SK-N-SH (cell line): ENCODE results near the gene C1orf141. TPM values are rescaled to one million over a fixed set of nuclear protein-coding genes. Genes with fewer than 3 reads are reported as not detected.

Experiments
- CTCF ChIA-PET: fragments of 300-600, 350-600 bp; formaldehyde crosslinking; extraction: SDS; loops from one replicate; lab custom pipeline; 2021; lab: Yijun Ruan, JAX
- POLR2A ChIA-PET: fragments of 350-600 bp; sonication (Branson Sonifier 250); formaldehyde crosslinking; extraction: SDS; loops from one replicate; lab custom pipeline; 2020; ENCODE audit warnings: antibody characterized with exemption, inconsistent platforms; lab: Yijun Ruan, JAX
- DNase-seq: peaks from one replicate; pipeline ENCODE4 v3.0.0; 2012
- H2AFZ ChIP-seq: fragments of 200-600 bp; sonication (generic); 2 replicates; pipeline ENCODE4 v1.8.1; 2016; ENCODE audit warnings: antibody characterized with exemption, mild to moderate bottlenecking, low read depth
- H3F3A ChIP-seq: fragments of 200-600 bp; sonication (generic); replicated peaks from 2 replicates; pipeline ENCODE3; 2016; ENCODE audit warnings: antibody characterized with exemption, mild to moderate bottlenecking; ENCODE audit not compliant: insufficient read depth
- H3K27ac ChIP-seq, 2 experiments: fragments of 200-500 bp in 1 of 2; fragments of 200-600 bp in 1 of 2; sonication (Bioruptor generic) in 1 of 2; sonication (generic), shearing (Covaris generic) in 1 of 2; 2 replicates each; pipeline versions ENCODE4 v1.5.1 to v1.6.1; 2014 to 2016; ENCODE audit warnings: low read depth in 2 of 2, inconsistent platforms in 1 of 2, low read length in 1 of 2, mild to moderate bottlenecking in 1 of 2, mixed read lengths in 1 of 2
- H3K27me3 ChIP-seq: fragments of 200-600 bp; sonication (generic), shearing (Covaris generic); 2 replicates; pipeline ENCODE4 v1.6.1; 2016; ENCODE audit warnings: mixed run types; ENCODE audit not compliant: insufficient read depth
- H3K36me3 ChIP-seq, 2 experiments: fragments of 200-500 bp in 1 of 2; fragments of 200-600 bp in 1 of 2; sonication (Bioruptor generic) in 1 of 2; sonication (generic) in 1 of 2; replicated peaks in 1 of 2; 2 replicates each; pipeline versions ENCODE3 to v1.5.1; 2014 to 2016; ENCODE audit warnings: low read length in 1 of 2, mild to moderate bottlenecking in 1 of 2; ENCODE audit not compliant: insufficient read depth in 2 of 2, control insufficient read depth in 1 of 2
- H3K4me1 ChIP-seq, 2 experiments: fragments of 200-500 bp in 1 of 2; fragments of 200-600 bp in 1 of 2; sonication (Bioruptor generic) in 1 of 2; sonication (generic), shearing (Covaris generic) in 1 of 2; 2 replicates each; pipeline versions ENCODE4 v1.5.1 to v1.6.1; 2014 to 2016; ENCODE audit warnings: low read depth in 1 of 2, low read length in 1 of 2, mixed run types in 1 of 2; ENCODE audit not compliant: insufficient read depth in 2 of 2, control insufficient read depth in 1 of 2
- H3K4me2 ChIP-seq: fragments of 200-600 bp; sonication (generic), shearing (Covaris generic); 2 replicates; pipeline ENCODE4 v1.6.1; 2017; ENCODE audit warnings: mixed run types
- H3K4me3 ChIP-seq, 2 experiments: fragments of 200-500 bp in 1 of 2; fragments of 200-600 bp in 1 of 2; sonication (Bioruptor generic) in 1 of 2; sonication (generic), shearing (Covaris generic) in 1 of 2; 2 replicates each; pipeline versions ENCODE4 v1.5.1 to v1.8.1; 2014 to 2016; ENCODE audit warnings: low read depth in 2 of 2, inconsistent platforms in 1 of 2, low read length in 1 of 2, mild to moderate bottlenecking in 1 of 2, mixed read lengths in 1 of 2, moderate library complexity in 1 of 2
- H3K79me2 ChIP-seq: fragments of 200-600 bp; sonication (generic); 2 replicates; pipeline ENCODE4 v1.8.1; 2017; ENCODE audit warnings: mild to moderate bottlenecking; ENCODE audit not compliant: insufficient read depth
- H3K9ac ChIP-seq: fragments of 200-600 bp; sonication (generic); 2 replicates; pipeline ENCODE4 v1.6.1; 2017; ENCODE audit warnings: mixed run types
- H3K9me2 ChIP-seq: fragments of 200-600 bp; sonication (generic); 2 replicates; pipeline ENCODE4 v1.6.1; 2017; ENCODE audit warnings: mixed run types
- H3K9me3 ChIP-seq: fragments of 200-600 bp; sonication (generic); 2 replicates; pipeline ENCODE4 v1.6.1; 2017; ENCODE audit warnings: mixed run types, mild to moderate bottlenecking, moderate library complexity
- H4K20me1 ChIP-seq: fragments of 200-600 bp; sonication (generic); 2 replicates; pipeline ENCODE4 v1.6.1; 2017; ENCODE audit warnings: mild to moderate bottlenecking, mixed run types; ENCODE audit not compliant: insufficient read depth
- CTCF ChIP-seq: fragments of 200-600 bp; sonication (generic); IDR thresholded peaks from 2 replicates; pipeline ENCODE4 v1.6.1; 2017; ENCODE audit warnings: antibody characterized with exemption, mild to moderate bottlenecking, moderate library complexity
- ELF1 ChIP-seq: IDR thresholded peaks from 2 replicates; pipeline ENCODE4 v1.4.0; 2012
- EP300 ChIP-seq, 2 experiments: IDR thresholded peaks; 2 replicates each; pipeline versions ENCODE4 v1.4.0 to v1.6.1; 2012; ENCODE audit warnings: borderline replicate concordance in 1 of 2, low read depth in 1 of 2, low read length in 1 of 2
- EZH2phosphoT487 ChIP-seq: fragments of 200-600 bp; sonication (generic); IDR thresholded peaks from 2 replicates; pipeline ENCODE4 v1.6.1; 2017; ENCODE audit warnings: low read depth, mixed run types, mild to moderate bottlenecking, antibody characterized with exemption, moderate library complexity, borderline replicate concordance
- GATA2 ChIP-seq: sonication (generic); formaldehyde crosslinking; IDR thresholded peaks from 2 replicates; pipeline ENCODE4 v1.5.0; 2020; ENCODE audit warnings: mild to moderate bottlenecking, missing genetic modification reagents
- JUND ChIP-seq: IDR thresholded peaks from 2 replicates; pipeline ENCODE4 v1.4.0; 2012
- MAX ChIP-seq: IDR thresholded peaks from 2 replicates; pipeline ENCODE4 v1.4.0; 2012; ENCODE audit warnings: low read depth
- MXI1 ChIP-seq: IDR thresholded peaks from 2 replicates; pipeline ENCODE4 v1.6.1; 2012; ENCODE audit warnings: mild to moderate bottlenecking, low read depth, low read length, improper control_type of control experiment
- RAD21 ChIP-seq: IDR thresholded peaks from 2 replicates; pipeline ENCODE4 v1.6.1; 2012; ENCODE audit warnings: mild to moderate bottlenecking, low read length
- REST ChIP-seq: IDR thresholded peaks from 2 replicates; pipeline ENCODE4 v1.6.1; 2012; ENCODE audit warnings: mild to moderate bottlenecking, low read depth, low read length, moderate library complexity
- RFX5 ChIP-seq: IDR thresholded peaks from 2 replicates; pipeline ENCODE4 v1.6.1; 2012; ENCODE audit warnings: mild to moderate bottlenecking, improper control_type of control experiment, low read length
- RXRA ChIP-seq: IDR thresholded peaks from 2 replicates; pipeline ENCODE4 v1.4.0; 2012; ENCODE audit warnings: low read depth, mild to moderate bottlenecking, borderline replicate concordance
- SIN3A ChIP-seq: IDR thresholded peaks from 2 replicates; pipeline ENCODE4 v1.6.1; 2012; ENCODE audit warnings: low read depth, mild to moderate bottlenecking, low read length, moderate library complexity, borderline replicate concordance
- SMC3 ChIP-seq: IDR thresholded peaks from 2 replicates; pipeline ENCODE4 v1.6.1; 2012; ENCODE audit warnings: low read depth, low read length, improper control_type of control experiment
- TEAD4 ChIP-seq: IDR thresholded peaks from 2 replicates; pipeline ENCODE4 v1.4.0; 2012; ENCODE audit warnings: mild to moderate bottlenecking, borderline replicate concordance; ENCODE audit not compliant: insufficient read depth
- USF2 ChIP-seq: fragments of 150-350 bp; IDR thresholded peaks from 2 replicates; pipeline ENCODE4 v1.6.1; 2017; ENCODE audit warnings: antibody characterized with exemption, low read length, low read depth, borderline replicate concordance
- YY1 ChIP-seq: IDR thresholded peaks from 2 replicates; pipeline ENCODE4 v1.4.0; 2012; ENCODE audit warnings: low read depth, mild to moderate bottlenecking
- ZBTB33 ChIP-seq: IDR thresholded peaks from 2 replicates; pipeline ENCODE4 v1.4.0; 2012; ENCODE audit warnings: low read depth, borderline replicate concordance
- WGBS: methylation state at CpG from one replicate; pipeline ENCODE4 v1.1.6; 2017; ENCODE audit warnings: low lambda C conversion rate; 5-methylcytosine and 5-hydroxymethylcytosine counted together
- polyA plus RNA-seq, 3 experiments: library from polyadenylated mRNA; depleted of rRNA; stranded (reverse); fragments of >200 nt; gene quantifications; 2 replicates each; pipeline ENCODE4 v1.2.3, GENCODE V29; 2012
- TF ChIP-seq, protein P1 (sequence below): IDR thresholded peaks from 2 replicates; pipeline ENCODE4 v1.4.0; 2012; ENCODE audit warnings: low read depth, borderline replicate concordance

C1orf141 gene
- polyA plus RNA-seq, 1 of the 3 experiments (the other 2 are of a cell fraction), result not detected

DNA sequence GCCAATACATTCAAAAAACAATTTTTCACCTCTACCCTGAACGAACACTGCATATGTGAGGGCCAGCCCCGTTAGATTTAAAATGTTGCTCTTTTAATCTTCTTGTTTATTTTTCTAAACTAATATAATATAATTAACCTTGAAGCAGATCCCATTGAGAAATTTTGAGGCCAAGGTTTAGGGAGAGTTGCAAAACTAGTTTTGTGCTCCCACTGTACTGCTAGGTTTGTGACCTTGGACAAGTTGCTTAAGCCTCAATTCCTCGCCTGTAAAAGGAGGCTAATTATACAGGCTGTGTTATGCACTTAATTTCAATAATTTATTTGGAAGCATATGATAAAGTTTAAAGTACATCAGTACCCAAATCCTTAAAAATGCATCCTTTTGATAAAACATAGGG, 35.2 kb upstream of the C1orf141 start:
- H3K9ac ChIP-seq, result no peak overlapping the region

More for the DNA sequence above, 35.2 kb upstream of the C1orf141 start:
- Histone ChIP-seq H4K20me1 (no peaks in the 10 kb centered on the region), H3K9me2 (no peaks in the 10 kb centered on the region), H3K79me2 (no peaks in the 10 kb centered on the region), H3K9me3 (no peaks in the 10 kb centered on the region), H2AFZ (no peak overlapping the region), H3F3A (no peaks in the 10 kb centered on the region), H3K4me3 (no peak overlapping the region), H3K27me3 (no peaks in the 10 kb centered on the region), H3K4me1 (no peaks in the 10 kb centered on the region; a peak in 1 of 4 replicates), H3K36me3 (no peaks in the 10 kb centered on the region), H3K4me2 (no peak overlapping the region), H3K27ac (no peak overlapping the region)
- 78% methylated on average over 3 of the region's 3 CpGs for WGBS
- no peak for DNase-seq
- TF ChIP-seq ELF1 (no peak), USF2 (no peak), ZBTB33 (no peak), SIN3A (no peak), EZH2phosphoT487 (no peak), SMC3 (no peak), TEAD4 (no peak), YY1 (no peak), MAX (no peak), RFX5 (no peak), JUND (no peak), RXRA (no peak), RAD21 (no peak), GATA2 (CRISPR knock-in tag) (no peak), EP300 (IDR thresholded peaks at IDR 0.05; ENCODE audit: borderline replicate concordance in 1 of 2, low read depth in 1 of 2, low read length in 1 of 2) (no peak), MXI1 (no peak), REST (no peak), CTCF (no peak)
- TF ChIP-seq, protein P1, sequence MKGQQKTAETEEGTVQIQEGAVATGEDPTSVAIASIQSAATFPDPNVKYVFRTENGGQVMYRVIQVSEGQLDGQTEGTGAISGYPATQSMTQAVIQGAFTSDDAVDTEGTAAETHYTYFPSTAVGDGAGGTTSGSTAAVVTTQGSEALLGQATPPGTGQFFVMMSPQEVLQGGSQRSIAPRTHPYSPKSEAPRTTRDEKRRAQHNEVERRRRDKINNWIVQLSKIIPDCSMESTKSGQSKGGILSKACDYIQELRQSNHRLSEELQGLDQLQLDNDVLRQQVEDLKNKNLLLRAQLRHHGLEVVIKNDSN, result no peak
- ChIA-PET CTCF (interaction anchor here (1.7 to 3.5 kb wide), 2 partner anchors 21 to 42 kb away, joined by 4 to 15 read pairs; no protein-coding TSS in a partner anchor), POLR2A (no interaction called here)
